Measurements from ENCODE around the gene ZNF628.

The ZNF628 gene

DNA sequence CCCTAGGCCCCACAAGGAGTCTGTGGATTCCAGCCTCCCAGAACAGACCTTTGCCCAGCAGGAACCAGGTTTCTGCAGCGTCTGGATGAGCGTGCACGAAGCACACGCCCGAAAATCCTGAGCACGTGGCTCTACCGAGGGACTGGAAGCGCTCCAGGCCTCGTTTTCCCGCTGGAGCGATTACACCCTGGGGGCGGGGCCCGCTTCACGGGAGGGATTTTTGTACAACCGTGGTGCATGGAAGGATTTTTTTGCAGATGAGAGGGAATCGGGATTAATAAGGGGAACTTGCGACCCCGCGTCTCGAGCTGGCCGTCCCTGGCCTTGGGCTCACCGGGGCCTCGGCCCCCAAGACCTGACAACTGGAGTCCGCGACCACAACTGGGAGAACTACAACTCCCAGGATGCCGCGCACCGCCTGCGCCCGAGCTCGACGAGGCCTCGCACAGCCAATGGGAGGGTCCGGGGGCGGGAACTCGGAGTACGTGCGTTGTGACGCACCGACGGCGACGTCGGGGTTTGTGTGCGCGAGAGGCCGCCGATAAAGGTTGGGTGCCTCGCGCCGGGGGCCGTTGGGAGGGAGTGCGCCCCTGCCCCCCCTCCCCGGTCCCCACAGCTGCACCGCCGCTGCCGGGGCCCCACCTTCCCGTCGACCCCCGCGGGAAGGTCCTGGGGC, at the start of gene ZNF628 (continued):
- TF ChIP-seq, protein P1, sequence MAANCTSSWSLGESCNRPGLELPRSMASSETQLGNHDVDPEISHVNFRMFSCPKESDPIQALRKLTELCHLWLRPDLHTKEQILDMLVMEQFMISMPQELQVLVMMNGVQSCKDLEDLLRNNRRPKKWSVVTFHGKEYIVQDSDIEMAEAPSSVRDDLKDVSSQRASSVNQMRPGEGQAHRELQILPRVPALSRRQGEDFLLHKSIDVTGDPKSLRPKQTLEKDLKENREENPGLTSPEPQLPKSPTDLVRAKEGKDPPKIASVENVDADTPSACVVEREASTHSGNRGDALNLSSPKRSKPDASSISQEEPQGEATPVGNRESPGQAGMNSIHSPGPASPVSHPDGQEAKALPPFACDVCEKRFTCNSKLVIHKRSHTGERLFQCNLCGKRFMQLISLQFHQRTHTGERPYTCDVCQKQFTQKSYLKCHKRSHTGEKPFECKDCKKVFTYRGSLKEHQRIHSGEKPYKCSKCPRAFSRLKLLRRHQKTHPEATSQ (tag by site-specific recombination; IDR thresholded peaks at IDR 0.05) = 0 out of 2 replicates have a peak, but pooled peaks have one; percentile 46
- no peak for TF ChIP-seq ZNF776 (tag by site-specific recombination; IDR thresholded peaks at IDR 0.05; ENCODE audit: borderline replicate concordance)
- no peak for TF ChIP-seq ZNF768 (tag by site-specific recombination; IDR thresholded peaks at IDR 0.05)
- TF ChIP-seq EGR2 (tag by site-specific recombination; IDR thresholded peaks at IDR 0.05; ENCODE audit: low read depth) = peak; percentile 9; the same call in 1 of the 2 replicates
- 0 out of 2 replicates have a peak, but pooled peaks have one; percentile 23 for TF ChIP-seq WT1 (tag by site-specific recombination; IDR thresholded peaks at IDR 0.05)
- no peak for TF ChIP-seq ZNF37A (tag by site-specific recombination; IDR thresholded peaks at IDR 0.05)
- no peak for TF ChIP-seq ZNF169 (tag by site-specific recombination; IDR thresholded peaks at IDR 0.05)
- TF ChIP-seq, protein P2, sequence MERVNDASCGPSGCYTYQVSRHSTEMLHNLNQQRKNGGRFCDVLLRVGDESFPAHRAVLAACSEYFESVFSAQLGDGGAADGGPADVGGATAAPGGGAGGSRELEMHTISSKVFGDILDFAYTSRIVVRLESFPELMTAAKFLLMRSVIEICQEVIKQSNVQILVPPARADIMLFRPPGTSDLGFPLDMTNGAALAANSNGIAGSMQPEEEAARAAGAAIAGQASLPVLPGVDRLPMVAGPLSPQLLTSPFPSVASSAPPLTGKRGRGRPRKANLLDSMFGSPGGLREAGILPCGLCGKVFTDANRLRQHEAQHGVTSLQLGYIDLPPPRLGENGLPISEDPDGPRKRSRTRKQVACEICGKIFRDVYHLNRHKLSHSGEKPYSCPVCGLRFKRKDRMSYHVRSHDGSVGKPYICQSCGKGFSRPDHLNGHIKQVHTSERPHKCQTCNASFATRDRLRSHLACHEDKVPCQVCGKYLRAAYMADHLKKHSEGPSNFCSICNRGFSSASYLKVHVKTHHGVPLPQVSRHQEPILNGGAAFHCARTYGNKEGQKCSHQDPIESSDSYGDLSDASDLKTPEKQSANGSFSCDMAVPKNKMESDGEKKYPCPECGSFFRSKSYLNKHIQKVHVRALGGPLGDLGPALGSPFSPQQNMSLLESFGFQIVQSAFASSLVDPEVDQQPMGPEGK (tag by site-specific recombination; IDR thresholded peaks at IDR 0.05) = peak; percentile 95
- TF ChIP-seq ZNF391 (tag by site-specific recombination; IDR thresholded peaks at IDR 0.05; ENCODE audit: borderline replicate concordance, low read depth) = peak; percentile 65; the same call in 1 of the 2 replicates
- peak; percentile 82 for TF ChIP-seq SP2 (tag by site-specific recombination; IDR thresholded peaks at IDR 0.05)
- TF ChIP-seq ZNF433 (tag by site-specific recombination; IDR thresholded peaks at IDR 0.05; ENCODE audit: low read depth) = no peak
- TF ChIP-seq SETDB1 (IDR thresholded peaks at IDR 0.05; ENCODE audit: insufficient read length, low read length) = no peak
- peak; percentile 81; the same call in 1 of the 2 replicates for TF ChIP-seq ZNF580 (tag by site-specific recombination; IDR thresholded peaks at IDR 0.05)
- TF ChIP-seq PRDM4 (tag by site-specific recombination; IDR thresholded peaks at IDR 0.05) = no peak; the same call in 1 of the 2 replicates
- no peak for TF ChIP-seq ZNF202 (tag by site-specific recombination; IDR thresholded peaks at IDR 0.05; ENCODE audit: borderline replicate concordance)
- no peak for TF ChIP-seq ZNF223 (tag by site-specific recombination; IDR thresholded peaks at IDR 0.05)
- no peak for TF ChIP-seq ZNF423 (tag by site-specific recombination; IDR thresholded peaks at IDR 0.05)
- TF ChIP-seq ZNF792 (tag by site-specific recombination; IDR thresholded peaks at IDR 0.05) = no peak
- TF ChIP-seq ZBTB20 (tag by site-specific recombination; IDR thresholded peaks at IDR 0.05) = peak; percentile 63
- TF ChIP-seq ZNF155 (tag by site-specific recombination; IDR thresholded peaks at IDR 0.05) = no peak
- no peak for TF ChIP-seq ZNF148 (tag by site-specific recombination; IDR thresholded peaks at IDR 0.05; ENCODE audit: borderline replicate concordance)
- no peak for TF ChIP-seq ZNF626 (tag by site-specific recombination; IDR thresholded peaks at IDR 0.05)
- no peak for TF ChIP-seq BCL11B (tag by site-specific recombination; IDR thresholded peaks at IDR 0.05; ENCODE audit: low read depth)
- TF ChIP-seq SCRT2 (tag by site-specific recombination; IDR thresholded peaks at IDR 0.05) = no peak
- TF ChIP-seq FEZF1 (tag by site-specific recombination; IDR thresholded peaks at IDR 0.05) = no peak
- peak; percentile 75 for TF ChIP-seq YY2 (tag by site-specific recombination; IDR thresholded peaks at IDR 0.05)
- TF ChIP-seq ZFHX2 (tag by site-specific recombination; conservative IDR thresholded peaks at IDR 0.05) = peak; percentile 63
- no peak for TF ChIP-seq TCF7L2 (IDR thresholded peaks at IDR 0.05; ENCODE audit: borderline replicate concordance, low read depth, low read length)
- TF ChIP-seq ZNF791 (tag by site-specific recombination; IDR thresholded peaks at IDR 0.05) = no peak
- no peak for TF ChIP-seq ZNF510 (tag by site-specific recombination; IDR thresholded peaks at IDR 0.05; ENCODE audit: insufficient replicate concordance)
- TF ChIP-seq ZNF707 (tag by site-specific recombination; IDR thresholded peaks at IDR 0.05) = no peak
- no peak for TF ChIP-seq ZNF654 (tag by site-specific recombination; IDR thresholded peaks at IDR 0.05; ENCODE audit: low read depth)
- TF ChIP-seq ZSCAN23 (tag by site-specific recombination; IDR thresholded peaks at IDR 0.05) = no peak

Measured in HEK293 (cell line).